GM21423 (cell line): ENCODE results near the gene LDLRAD3.

ENCODE experiments used
- ATAC-seq: cut with Tn5 transposase; IDR thresholded peaks from one replicate; pipeline ENCODE4 v1.9.1; 2021; ENCODE audit warnings: mild to moderate bottlenecking, moderate library complexity; ENCODE audit not compliant: unreplicated experiment

Gene LDLRAD3

DNA sequence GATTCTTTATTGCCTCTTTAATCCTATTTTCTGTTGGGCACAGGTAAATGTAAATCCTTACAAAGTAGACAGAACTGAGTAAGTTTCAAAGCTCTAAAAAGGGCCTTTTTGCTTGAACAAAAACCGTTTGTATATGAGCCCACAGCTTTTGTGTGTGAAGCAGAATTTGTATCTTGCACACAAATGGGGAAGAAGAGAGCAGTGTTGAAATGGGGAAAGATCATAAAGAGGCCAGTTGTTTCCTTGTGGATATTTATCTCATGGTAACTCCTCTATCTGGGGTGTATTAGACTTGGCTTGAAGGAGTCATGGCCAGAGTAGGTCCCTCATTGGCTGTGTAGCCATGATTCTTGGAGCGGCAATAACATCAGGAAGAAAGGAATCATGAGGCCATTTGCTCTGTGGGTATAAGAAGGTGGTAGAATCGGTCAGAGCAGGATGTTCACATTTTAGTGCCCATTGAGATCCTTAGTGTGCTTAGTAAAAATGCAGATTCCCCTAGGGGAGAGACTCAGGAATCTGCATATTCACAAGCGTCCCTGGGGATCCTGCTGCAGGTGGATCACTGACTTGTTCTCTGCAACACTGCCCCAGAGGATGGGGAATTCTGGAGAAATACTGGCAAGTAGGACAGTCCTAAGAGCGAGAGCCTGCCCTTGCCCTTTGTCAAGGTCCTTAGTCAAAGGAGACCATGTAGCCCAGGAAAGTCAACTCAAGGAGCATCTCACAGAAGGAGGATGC is 126.5 kb downstream of the LDLRAD3 start:
- ATAC-seq: no peak

GRCh38 chr11:36070954-36071330 is 127.1 kb downstream of the LDLRAD3 start:
- ATAC-seq: no peak

GRCh38 chr11:36071917-36072500 is 128.1 kb downstream of the LDLRAD3 start:
- ATAC-seq: no peak

DNA sequence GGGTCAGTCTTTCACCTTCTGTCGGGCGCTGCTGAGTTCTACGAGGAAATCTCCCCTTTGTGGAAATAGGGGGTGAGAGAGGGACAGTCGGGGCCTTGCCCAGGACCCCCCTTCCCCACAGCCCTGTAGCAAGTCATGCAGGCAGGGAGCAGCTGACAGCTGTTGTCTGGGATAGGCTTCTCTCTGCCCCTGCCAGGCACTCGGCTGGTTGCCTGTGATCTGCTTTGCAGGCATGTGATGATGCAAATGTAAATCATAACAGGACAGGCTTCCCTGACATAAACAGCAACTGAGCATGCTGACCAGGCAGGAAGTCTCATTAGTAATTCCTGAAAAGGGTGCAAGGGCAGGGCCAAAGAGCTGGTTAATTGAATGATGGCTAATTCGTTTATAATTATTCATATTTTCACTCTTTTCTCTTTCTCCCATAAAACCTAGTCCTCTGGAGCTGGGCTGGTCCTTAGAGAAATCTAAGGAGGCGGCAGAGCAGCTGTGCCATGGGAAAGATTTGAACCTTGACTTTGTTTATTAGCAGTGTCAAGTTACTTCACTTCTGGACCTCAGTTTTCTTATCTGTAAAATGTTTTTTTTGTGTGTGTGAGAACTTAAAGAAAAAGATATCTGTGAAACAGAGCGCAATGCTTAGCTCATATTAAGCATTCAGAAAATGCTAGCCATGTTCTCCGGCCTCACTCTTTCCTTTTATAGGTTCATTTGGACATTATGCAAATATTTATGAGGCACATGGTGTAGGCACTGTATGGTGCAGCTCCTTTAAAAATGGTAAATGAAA is 129.7 kb downstream of the LDLRAD3 start:
- ATAC-seq: no peak

DNA sequence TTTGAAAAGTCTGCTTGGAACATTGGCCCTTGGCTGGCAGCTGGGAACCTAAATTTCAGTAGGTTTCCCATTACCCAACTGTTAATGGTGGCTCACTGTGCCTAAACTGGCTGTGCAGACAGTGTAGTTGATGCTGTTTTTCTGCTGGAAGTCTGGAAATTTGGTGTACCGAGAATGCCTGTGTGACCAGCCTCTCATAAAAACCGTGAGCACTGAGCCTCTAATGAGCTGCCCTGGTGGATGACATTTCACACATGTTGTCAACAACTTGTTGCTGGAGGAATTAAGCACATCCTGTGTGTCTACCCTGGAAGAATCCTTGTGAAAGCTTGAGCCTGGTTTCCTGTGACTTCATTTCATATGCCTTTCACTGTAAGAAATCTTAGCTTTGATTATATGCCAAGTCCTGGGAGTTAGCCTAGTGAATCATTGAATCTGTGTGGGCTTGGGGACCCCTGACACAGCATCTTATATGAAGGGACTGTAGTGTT is 131.1 kb downstream of the LDLRAD3 start:
- ATAC-seq: no peak

- no peak for ATAC-seq
Measured at GRCh38 chr11:36077368-36077767, 133.5 kb downstream of the LDLRAD3 start.

- ATAC-seq: no peak
Measured at GRCh38 chr11:36077886-36078685, 134.2 kb downstream of the LDLRAD3 start.

DNA sequence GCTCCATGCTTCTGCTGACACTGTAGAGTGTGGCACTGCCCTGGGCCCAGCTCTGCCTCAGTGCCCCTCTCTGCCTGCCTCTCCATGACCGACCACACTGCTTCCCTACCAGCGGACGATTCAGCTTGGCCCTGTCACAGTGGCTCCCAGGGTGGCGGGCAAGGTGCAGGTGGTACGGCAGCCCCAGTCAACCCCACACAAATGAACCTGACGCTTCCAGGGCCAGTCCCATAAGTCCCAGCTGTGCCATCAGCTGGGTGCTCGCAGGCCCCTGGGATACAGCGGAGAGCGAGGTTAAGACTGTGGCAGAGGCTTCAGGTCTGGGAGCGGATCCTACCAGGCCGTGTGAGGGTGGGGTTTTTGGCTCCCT is 134.8 kb downstream of the LDLRAD3 start:
- no peak for ATAC-seq

GRCh38 chr11:36079878-36080675 is 136.2 kb downstream of the LDLRAD3 start:
- no peak for ATAC-seq

DNA sequence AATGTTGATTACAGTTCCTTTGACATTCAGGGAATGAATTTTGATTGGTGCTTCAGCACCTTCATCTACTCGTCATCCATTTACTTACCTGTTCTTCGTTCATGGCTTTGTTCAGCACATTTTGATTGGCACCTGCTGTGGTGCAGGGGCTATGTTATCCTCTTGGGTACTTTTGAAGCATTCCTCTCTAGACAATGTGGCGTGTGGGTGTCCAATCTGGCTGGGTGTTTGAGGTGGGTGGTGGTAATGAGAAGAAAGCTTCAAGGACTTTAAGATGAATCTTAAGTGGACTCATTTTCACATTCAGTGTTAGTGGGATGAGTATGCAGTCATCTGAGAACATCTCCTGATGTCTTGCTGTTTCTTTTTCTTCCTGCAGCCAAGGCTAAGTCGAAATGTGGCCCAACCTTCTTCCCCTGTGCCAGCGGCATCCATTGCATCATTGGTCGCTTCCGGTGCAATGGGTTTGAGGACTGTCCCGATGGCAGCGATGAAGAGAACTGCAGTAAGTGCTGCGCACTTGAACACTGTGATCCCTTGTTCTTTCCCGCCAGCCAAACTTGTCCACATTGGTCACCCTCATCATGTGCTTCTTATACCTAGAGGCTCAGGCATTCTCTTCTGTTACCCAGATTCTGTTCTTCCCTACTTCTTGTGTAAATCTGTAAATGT is 137.5 kb downstream of the LDLRAD3 start:
- no peak for ATAC-seq

DNA sequence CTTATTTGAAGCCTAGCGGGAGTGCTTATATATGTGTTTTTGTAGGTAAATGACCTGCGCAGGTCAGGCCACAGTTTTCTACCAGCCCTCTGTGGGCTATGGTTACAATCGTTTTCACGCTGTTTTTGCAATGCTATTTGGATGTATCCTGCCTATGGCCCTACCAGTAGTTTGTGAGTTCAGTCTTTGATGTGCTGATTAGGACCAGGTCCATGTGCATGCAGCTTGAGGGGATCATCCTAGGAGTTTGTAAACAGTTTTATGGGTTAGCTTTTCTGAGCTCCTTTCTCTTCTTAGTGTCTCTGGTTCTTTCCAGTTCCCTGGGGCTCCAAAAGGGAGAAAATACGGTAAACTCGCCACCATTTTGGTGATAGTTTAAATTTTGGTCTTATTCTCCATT is 142.5 kb downstream of the LDLRAD3 start:
- no peak for ATAC-seq

- ATAC-seq: no peak
Measured at GRCh38 chr11:36088266-36088972, 144.6 kb downstream of the LDLRAD3 start.

DNA sequence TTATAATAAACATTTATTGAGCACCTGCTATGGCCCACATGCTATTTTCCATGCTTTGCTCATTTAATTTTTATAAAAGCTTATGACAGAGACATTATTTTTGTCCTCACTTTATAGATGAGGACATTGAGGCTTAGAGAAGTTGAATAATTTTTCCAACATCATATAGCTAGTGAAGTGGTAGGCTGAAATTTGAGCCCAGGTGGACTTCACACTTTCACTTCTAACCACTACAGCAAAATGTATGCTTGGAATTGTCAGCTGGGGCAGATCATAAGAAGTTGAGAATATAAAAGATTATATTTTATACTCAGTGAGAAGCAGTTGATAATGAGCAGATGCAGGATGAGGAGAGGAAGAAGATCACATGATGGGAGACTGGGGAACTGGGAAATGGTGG is 146.1 kb downstream of the LDLRAD3 start:
- no peak for ATAC-seq

GRCh38 chr11:36090356-36091109 is 146.7 kb downstream of the LDLRAD3 start:
- ATAC-seq: no peak

DNA sequence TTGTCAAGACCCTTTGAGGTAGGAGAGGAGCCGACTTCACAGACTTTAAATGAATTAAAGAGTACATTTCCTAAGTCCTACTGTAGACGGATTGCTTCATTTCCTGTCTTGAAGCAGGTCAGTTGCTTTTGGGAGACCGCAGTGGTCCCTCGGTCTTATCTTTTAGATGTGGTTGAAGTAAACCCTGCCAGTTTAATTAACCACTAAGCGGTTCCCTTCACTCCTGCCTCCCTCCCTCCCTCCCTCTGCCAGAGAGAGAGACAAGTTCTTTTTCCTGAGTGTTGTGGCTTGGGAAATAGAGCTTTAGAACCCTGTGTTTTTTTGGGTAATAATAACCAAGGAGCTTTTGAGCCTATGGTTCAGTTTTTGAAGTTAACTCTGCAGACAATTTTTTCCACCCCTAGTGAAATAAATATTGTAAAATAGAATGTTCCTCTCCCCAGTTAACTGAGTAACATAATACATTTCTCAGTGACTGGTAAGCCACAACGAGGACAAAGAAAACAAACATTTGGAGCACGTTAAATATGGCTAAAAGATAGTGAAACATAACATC is 147.5 kb downstream of the LDLRAD3 start:
- no peak for ATAC-seq

DNA sequence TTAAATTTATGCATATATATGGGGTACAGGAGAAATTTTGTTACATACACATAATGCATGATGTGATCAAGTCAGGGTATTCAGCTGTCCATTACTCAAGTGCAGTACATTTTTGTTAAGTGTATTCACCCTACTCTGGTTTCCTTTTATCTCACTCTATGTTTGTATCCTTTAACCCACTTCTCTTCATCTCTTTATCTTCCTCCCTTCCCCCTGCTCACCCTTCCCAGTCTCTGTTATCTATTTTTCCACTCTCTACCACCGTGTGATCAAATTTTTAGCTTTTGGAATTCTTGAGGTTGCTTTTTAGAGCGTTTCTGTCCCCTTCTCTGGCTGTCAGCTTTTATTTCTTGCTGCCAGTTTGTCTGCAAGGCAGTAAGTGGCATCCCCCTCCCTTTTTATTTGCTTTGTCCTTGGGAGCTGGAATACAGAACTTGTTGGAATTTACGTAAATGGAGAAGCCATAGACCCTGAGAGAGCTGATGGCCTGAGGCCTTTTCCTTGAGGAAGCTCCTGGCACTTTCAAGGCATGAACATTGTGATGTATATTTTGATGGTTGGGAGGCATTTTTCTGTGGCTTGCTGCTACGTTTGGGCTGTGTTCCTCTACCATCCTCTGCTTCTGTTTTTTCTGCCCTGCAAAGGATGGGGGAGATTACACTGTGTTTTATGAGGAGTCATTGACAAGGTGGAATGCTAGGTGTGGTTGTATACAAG is 148.6 kb downstream of the LDLRAD3 start:
- ATAC-seq: no peak

DNA sequence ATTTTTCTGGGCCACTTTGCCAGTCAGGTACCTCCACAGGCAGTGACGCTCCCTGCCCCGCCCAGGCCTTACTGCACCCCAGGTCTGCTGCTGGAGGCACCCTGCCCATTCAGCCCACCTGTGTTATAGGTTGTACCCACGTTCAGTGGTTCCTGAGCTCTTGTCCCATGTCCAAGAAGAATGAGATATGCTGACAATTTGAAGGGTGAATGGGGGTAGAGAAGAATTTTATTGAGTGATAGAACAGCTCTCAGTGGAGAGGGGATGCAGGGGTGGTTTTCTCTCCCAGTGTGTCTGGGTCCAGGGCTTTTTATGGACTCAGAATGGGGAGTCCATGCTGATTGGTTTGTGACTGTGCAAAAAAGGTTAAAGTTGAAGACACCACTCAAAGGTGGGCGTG is 149.7 kb downstream of the LDLRAD3 start:
- ATAC-seq: no peak
